T-helper 9 cell (primary cell): Measurements from ENCODE around the gene MANBA.
"Not testable (repeated sequence)": the region's sequence is repeated elsewhere in the genome, so short reads cannot be mapped to it uniquely, and the experiment has no call there.

ENCODE experiments used
- DNase-seq: peaks from one replicate; pipeline ENCODE4 v3.0.0-alpha.2; 2020

MANBA gene

DNA sequence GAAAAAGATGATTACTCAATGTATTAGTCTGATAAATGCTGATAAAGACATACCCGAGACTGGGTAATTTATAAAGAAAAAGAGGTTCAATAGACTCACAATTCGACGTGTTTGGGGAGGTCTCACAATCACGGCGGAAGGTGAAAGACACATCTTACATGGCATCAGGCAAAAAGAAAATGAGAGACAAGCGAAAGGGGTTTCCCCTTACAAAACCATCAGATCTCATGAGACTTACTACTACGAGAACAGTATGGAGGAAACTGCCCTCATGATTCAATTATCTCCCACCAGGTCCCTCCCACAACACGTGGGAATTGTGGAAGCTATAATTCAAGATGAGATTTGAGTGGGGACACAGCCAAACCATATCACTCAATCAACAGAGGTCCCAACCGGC is 141.7 kb downstream of the MANBA start:
- DNase-seq = not testable (repeated sequence)

- no peak for DNase-seq
Observed at GRCh38 chr4:102616636-102617035, 144.1 kb downstream of the MANBA start.

DNA sequence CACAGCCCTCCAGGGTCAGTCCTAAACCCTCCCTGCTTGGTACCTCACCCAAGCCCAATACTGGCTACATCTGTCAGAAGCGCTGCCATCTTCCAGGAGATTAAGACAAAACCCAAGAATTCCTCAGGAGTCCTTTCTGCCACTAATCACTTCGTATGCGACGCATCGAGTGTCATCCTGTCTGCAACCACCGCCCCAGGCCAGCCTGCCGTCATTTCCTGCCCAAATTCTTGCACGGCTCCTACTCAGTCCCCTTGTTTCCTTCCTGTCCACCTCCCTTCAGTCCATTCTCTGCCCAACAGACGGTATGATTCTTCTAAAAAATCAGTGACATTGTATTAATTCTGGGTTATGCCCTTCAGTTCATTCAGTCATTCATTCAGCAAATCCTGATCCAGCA is 146.0 kb downstream of the MANBA start:
- peak; percentile 27 for DNase-seq

DNA sequence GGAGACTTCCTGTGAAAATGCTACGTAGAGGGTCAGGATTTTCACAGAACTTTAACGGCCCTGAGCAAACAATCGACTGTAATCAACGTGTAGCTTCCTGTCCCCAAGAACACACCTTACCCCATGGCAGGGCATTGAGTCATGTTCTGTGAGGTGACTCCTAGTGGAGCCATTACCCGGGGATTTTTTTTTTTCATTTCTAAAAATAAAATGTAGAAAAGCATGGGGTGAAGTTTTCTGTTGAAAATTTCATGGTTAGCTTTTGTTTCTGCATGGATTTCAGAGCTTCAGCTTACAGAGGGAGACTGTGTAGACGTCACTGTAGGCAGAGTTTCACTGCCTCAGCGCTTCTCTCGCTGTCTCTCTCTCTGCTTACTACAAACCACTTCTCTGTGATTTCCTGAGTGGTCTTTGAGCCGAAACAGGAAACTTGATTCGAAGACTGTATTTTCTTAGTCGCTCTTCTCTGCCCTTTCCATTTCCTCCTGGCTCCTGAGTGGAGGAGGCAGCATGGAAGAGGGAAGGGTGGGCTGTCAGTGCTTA is 147.9 kb downstream of the MANBA start:
- no peak for DNase-seq

DNA sequence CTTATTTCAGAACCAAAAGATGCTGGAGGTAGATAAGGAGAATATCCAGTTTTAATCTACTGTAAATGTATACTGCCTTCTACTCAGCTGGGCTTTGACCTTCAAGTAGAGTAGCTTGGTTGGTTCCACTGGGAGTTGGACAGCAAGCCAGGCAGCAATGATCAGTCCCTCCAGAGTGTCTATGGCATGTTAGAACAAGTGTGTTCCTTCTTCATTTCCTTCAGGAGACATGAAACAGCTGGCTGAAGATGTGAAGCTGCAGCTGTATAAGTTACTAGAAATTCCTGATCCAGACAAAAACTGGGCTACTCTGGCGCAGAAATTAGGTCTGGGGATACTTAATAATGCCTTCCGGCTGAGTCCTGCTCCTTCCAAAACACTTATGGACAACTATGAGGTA is 148.6 kb downstream of the MANBA start:
- no peak for DNase-seq

- DNase-seq = no peak
Observed at GRCh38 chr4:102610476-102610875, 150.3 kb downstream of the MANBA start.

DNA sequence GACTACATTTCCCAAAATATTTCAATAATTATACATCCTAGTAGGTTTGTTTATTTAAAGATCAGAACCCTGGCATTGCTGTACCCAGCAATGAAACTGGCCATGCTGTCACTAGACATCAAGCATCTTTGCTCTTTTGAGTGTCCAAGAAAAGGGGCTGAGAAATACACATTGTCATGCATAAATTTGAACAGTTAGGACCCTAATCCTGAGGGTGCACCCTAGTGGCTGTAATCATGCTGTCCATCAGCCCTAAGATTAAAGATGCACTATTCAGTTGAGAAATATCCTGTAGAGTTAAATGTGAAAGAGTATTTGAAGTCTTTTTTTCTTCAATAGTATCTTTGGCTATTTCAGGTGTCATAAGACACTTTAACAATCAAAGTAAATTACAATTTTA is 150.8 kb downstream of the MANBA start:
- DNase-seq = no peak

- DNase-seq = no peak
Observed at GRCh38 chr4:102608190-102608589, 152.6 kb downstream of the MANBA start.

GRCh38 chr4:102606846-102607450 is 153.8 kb downstream of the MANBA start:
- no peak for DNase-seq

DNA sequence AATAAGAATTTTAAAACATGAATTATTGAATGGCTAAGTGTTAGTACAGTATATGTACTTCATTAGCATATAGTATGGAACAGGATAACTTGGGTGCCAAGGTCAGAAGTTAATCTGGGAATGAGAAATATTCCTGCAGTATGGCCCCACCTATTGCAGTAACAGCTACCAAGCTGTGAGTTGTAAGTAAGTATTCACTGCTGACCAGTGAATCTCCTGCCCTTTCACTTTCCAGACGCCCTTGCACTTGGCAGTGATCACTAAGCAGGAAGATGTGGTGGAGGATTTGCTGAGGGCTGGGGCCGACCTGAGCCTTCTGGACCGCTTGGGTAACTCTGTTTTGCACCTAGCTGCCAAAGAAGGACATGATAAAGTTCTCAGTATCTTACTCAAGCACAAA is 154.5 kb downstream of the MANBA start:
- DNase-seq = no peak

- no peak for DNase-seq
Observed at GRCh38 chr4:102604222-102604940, 156.4 kb downstream of the MANBA start.

- no peak for DNase-seq
Observed at GRCh38 chr4:102601586-102602227, 159.1 kb downstream of the MANBA start.

DNA sequence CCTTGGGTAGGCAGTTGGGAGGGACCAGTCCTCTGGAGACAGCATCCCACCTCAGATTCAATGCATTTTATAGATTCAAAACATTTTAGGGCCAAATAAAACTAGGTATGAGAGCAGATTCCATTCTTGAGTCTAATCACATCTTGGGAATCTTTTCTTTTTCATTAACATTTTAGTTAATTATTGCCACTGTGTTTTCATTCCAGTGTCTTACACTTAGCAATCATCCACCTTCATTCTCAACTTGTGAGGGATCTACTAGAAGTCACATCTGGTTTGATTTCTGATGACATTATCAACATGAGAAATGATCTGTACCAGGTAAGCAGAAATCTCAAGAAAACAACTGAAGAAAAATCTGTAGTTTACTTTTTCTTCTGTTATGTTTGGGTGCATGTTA is 160.1 kb downstream of the MANBA start:
- no peak for DNase-seq

DNA sequence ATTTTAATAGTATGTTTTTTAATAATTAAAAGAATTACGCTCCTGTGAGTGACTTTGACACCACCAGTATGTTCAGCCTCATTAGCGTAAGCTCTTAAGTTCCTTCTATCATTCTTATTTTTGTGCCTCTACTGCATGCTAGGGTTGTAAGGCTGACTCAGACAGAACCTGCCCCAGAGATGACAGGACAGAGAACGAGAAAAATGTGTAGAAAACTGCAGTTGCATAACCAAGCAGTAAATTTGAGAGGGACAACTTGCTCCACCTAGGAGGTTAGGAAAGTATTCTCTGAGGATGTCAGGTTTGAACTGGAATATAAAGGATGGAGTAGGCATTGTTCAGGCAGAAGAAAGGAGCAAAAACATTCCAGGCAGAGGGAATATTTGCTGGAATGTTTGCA is 160.9 kb downstream of the MANBA start:
- DNase-seq = no peak

DNA sequence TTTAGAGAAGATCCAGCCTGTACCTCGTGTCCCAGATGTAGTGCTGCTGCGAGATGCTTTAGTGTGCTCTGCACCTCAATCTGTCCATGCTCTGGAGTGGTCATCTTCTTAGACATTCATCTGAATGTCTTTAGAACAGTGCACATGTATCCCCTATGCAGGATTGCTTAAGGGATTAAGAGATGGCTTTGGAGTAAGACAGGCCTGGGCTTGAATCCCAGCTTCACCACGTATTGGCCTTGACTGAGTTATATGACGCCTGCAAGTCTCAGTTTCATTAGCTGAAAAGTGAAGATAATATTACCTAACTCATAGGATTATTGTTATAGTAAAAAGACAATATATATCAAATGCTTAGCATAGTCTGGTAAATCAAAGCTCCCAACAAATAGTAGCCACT is 161.3 kb downstream of the MANBA start:
- no peak for DNase-seq

GRCh38 chr4:102598762-102599374 is 161.9 kb downstream of the MANBA start:
- no peak for DNase-seq

GRCh38 chr4:102598086-102598761 is 162.5 kb downstream of the MANBA start:
- DNase-seq = no peak

GRCh38 chr4:102596532-102596931 is 164.2 kb downstream of the MANBA start:
- DNase-seq = no peak

GRCh38 chr4:102594000-102594399 is 166.8 kb downstream of the MANBA start:
- no peak for DNase-seq

- DNase-seq = no peak
Observed at GRCh38 chr4:102593147-102593546, 167.6 kb downstream of the MANBA start.

GRCh38 chr4:102592256-102592655 is 168.5 kb downstream of the MANBA start:
- DNase-seq = no peak

DNA sequence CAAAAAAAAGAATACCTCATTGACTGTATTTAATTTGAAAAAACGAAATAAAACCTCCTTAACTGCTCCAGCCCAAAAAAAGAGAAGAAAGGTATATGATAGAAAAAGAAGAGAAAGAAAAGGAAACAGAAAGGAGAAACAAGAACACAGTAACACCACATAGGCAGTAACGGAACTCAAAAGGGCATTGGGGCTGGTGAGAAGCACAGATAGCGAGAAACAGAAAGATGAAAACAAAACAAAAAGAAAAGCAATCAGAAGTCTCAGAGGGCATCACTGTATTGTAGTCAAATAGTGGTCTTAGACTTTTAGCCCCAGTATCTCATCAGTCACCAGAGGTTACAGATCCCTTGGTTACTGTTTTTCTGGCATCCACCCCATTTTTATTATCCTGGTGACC is 171.0 kb downstream of the MANBA start:
- no peak for DNase-seq

- DNase-seq = no peak
Observed at GRCh38 chr4:102586644-102587021, 174.1 kb downstream of the MANBA start.
